GM18861 (cell line): ENCODE results near the gene IP6K2.
A peak's percentile ranks its signal among the peaks of the same experiment; 100 is the strongest.

ENCODE experiments used
- ATAC-seq: cut with Tn5 transposase; IDR thresholded peaks from one replicate; pipeline ENCODE4 v1.9.1; 2021; ENCODE audit not compliant: unreplicated experiment

Gene IP6K2

GRCh38 chr3:48689384-48689783 lies 27.6 kb downstream of the IP6K2 start:
- ATAC-seq: no peak

DNA sequence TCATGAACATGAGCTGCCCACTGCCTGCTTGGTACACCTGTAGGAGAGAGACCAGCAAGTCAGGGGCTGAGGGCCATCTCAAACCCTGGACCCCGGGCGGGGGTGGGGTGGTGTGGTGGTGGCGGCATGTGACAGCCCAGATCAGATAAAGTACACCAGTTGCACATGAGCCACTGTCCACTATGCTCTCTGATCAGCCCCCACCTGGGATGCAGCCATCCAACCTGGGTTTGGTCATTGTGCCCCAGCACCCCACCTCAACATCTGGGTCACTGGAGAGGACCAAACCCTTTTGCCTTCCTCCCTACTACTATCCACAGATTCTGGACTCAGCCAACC lies 28.3 kb downstream of the IP6K2 start:
- ATAC-seq: no peak

DNA sequence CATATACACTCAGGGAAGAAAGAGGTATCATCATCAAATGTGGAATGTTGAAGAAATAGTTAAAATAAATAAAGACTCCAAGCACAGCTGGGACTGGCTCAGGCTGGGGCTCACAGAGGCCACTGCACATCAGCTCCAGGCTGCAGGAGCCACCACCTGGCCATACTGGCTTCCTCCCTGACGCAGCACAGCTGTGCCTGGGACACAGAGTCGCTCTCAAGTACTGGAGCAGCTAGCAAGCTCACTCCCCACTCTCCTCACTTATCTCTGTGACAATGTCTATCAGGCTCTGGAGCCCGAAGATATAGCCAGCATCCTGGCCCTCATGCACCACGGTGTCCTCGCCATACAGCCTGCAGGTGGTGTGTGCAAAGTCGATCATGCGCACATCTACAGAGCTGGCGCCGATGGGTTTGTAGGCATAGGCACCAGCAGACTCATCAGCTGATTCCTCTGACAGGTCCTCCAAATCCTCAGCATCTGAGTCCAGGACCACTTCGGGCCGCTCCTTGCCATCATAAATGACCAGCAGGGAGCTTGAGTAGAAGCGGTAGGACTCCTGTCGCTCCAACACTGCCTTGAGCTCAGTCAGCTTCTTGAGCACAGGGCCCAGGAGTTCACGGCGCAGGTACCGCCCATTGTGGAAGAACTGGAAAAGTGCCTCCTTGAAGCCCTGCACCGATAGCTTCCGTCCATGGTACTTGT lies 28.8 kb downstream of the IP6K2 start:
- ATAC-seq: no peak

GRCh38 chr3:48687220-48687678 lies 29.8 kb downstream of the IP6K2 start:
- no peak for ATAC-seq

- no peak for ATAC-seq
These were observed 30.3 kb downstream of the IP6K2 start for GRCh38 chr3:48686538-48687219.

GRCh38 chr3:48685603-48686511 lies 31.2 kb downstream of the IP6K2 start, which contains the start of gene NCKIPSD:
TSS of gene NCKIPSD (minus strand) at chr3:48685915. CDS start at chr3:48685807, 108 bp downstream.
- peak; percentile 76 for ATAC-seq

GRCh38 chr3:48685293-48685602 lies 31.8 kb downstream of the IP6K2 start:
- no peak for ATAC-seq

- no peak for ATAC-seq
These were observed 32.4 kb downstream of the IP6K2 start for GRCh38 chr3:48684480-48685143.

DNA sequence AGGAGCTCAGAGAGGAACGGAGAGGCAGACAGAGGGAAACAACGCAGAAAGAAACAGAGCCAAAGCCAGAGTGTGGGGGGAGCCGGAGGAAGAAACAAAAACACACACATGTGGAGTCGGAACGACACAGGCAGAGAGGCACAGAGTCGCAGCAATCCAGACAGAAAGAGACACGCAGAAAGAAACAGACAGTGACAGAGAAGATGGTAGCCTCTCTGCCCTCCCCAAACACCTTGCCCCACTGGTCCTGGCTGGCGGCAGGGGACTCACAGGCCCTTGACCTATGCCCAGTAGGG lies 33.0 kb downstream of the IP6K2 start:
- no peak for ATAC-seq

- no peak for ATAC-seq
These were observed 34.2 kb downstream of the IP6K2 start for GRCh38 chr3:48682786-48683185.

DNA sequence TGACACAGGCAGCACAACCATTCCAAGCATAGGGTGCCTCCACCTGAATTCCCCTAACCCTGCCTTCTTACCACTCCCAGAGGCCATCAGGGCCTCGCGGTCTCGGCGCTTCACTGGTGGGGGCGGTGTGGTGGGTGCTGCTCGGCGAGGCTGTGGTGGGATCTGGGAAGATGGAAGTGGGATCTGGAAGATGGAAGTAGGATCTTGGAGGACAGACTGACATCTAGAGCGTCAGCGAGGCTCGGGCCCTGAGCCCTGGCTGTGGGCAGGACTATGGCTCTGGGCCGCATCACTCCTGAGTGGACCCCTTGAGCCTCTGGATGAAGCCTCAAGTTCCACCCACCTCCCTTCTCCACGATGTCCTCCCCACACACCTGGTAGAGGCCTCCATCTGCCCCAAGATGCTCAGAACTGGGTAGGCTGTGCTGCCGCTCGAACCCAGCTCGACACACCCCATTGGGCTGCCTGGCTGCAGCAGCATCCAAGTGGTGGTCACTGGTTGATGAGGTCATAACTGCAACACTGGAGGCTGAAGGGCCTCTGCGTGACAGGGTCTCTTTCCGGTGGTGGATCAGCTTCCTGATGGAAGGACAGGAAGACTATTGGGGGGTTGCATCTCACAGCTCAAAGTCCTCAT lies 34.9 kb downstream of the IP6K2 start:
- ATAC-seq: no peak

- ATAC-seq: no peak
These were observed 35.5 kb downstream of the IP6K2 start for GRCh38 chr3:48681541-48681880.

GRCh38 chr3:48680811-48681540 lies 36.0 kb downstream of the IP6K2 start:
- no peak for ATAC-seq

DNA sequence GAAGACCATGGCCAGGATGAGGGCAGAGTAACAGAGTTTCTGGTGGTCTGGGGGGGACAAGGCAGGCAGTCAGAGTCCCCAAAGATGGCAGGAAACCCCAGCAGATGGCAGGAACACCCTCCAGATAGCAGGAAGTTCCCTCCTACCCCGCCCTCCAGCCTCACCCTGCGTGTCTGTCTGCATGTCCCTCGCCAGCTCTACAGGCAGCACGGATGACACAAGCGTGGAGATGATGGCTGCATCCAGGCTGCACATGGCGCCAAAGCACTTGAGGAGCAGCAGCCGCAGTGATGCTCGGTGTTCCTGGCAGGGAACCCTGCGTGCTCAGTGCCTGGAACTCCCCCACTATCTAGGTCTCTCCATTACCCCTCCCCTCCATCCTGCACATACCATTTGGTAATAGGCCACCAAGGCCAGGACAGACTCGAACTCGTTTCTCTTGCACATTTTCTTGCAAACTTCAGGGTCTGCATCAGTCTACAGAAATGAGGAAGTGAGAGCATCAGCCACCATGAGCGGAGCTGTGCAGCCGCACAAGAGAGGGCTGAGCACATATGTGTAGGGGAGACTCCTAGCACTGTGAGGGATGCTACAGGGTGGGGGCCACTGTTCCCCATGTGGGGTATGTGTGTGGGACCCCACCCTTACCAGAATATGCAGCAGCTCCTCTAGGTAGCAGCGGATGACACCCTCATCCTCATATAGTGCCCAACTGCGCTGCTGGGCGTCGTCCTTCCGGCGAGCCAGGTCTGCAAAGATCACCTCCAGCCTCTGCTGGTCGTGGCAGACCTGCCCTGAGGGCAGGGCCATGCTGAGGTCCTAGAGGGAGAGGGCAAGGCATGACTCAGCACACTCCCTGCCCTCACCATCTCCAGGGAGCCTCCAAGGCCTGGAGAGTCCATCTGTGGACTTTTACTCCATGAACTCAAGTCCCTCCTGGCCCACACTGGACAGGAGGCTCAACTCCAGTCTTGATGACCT lies 37.3 kb downstream of the IP6K2 start:
- no peak for ATAC-seq

DNA sequence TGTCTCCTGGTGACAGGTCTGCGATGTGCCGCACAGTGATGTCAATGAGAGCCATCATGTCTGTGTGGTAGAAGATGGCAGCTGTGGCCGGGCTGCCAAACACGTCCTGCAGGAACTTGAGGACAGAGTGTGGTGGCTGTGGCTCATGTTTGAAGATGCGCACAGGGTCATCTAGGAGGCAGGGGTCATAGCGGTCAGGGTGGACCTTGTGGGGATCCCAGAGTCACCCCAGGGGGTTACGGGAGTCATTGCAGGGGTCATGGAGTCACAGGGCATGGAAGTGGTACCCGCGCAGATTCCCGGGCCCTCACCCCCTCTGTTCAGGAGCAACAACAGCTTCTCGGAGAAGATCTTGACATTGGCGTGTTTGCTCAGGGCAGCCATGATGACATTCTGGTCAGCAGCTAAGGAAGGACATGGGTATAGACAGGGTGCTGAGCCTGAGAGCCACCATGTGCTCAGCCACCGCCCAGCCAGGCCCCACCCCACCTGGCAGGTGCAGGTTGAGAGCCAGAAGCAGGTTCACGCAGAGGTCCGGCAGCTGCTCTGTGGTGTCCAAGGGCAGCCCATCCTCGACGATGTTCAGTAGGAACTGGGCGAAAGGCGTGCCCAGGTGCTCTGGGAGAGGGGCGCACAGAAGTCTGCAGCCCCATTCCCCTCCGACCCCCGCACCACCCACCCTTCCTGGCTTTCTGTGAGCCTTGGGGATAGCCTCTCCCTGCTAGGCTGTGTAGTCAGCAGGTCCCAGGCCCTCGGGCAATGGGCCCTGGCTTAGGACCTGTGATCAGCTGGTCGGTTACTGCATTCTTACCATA lies 38.2 kb downstream of the IP6K2 start:
- no peak for ATAC-seq

DNA sequence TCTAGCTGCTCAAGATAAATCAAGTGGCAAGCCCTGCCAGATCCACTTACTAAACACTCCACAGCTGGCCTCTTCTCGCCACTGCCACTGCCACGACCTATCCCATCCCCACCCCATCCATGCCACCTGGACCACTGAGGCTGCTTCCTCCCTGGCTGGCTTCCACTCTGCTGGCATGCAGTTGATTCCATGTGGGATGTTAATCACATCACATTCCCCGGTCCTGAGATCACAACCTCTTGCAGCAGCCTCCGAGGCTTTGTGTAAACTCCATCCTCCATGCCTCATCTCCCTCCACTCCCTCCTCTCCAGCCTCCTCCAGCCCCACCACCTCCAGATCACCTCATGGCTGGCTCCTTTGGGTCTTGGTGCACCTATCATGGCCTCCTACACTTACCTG lies 39.0 kb downstream of the IP6K2 start:
- no peak for ATAC-seq

DNA sequence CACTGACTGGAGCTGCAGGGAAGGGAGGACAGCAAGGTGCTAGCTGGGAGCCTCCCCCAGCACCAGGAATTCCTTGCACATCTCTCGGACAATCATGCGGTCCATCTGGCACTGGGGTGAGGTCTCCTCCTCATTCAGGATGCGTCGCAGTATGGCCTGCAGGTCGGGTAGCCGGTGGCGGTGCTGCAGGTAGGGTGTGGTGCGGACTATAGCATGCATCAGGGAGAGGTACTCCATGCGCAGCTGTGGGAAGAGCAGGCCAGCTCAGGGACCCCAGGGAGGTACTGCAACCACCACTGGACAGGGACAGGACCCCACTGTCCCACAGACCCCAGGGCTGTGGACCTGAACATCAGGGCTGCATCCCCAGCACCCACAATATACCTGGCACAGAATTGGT lies 42.5 kb downstream of the IP6K2 start:
- no peak for ATAC-seq

DNA sequence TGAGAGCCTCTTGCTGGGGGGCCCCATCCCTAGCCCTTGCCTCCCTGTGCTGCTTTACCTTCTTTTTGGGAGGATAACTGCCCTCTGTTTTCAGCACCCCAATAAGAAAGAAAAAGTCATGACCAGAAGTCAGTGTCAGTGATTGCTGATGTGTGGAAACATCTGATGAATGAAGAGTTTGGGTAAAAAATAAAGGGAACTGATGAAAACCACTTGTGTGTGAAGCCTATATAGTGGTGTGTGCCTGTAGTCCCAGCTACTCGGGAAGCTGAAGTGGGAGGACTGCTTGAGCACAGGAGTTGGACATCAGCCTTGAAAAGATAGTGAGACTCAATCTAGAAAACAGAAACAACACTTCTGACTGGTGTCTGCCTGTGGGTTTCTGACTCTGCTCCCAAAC lies 44.5 kb downstream of the IP6K2 start:
- ATAC-seq: no peak
